Activated CD8-positive, alpha-beta memory T cell treated with anti-CD3 and anti-CD28 coated beads, Interleukin-2, amount 50 U/mL, for 24 hours (primary cell): ENCODE results near the gene PREX1.
"Not testable (repeated sequence)": the region's sequence is repeated elsewhere in the genome, so short reads cannot be mapped to it uniquely, and the experiment has no call there.

Experiments used
- DNase-seq: peaks from one replicate; pipeline ENCODE4 v3.0.0-alpha.2; 2020; ENCODE audit errors: extremely low read depth

The PREX1 gene

GRCh38 chr20:48606841-48607543 lies 220.8 kb downstream of the PREX1 start:
- no peak for DNase-seq

GRCh38 chr20:48606172-48606840 lies 221.5 kb downstream of the PREX1 start:
- DNase-seq: no peak

DNA sequence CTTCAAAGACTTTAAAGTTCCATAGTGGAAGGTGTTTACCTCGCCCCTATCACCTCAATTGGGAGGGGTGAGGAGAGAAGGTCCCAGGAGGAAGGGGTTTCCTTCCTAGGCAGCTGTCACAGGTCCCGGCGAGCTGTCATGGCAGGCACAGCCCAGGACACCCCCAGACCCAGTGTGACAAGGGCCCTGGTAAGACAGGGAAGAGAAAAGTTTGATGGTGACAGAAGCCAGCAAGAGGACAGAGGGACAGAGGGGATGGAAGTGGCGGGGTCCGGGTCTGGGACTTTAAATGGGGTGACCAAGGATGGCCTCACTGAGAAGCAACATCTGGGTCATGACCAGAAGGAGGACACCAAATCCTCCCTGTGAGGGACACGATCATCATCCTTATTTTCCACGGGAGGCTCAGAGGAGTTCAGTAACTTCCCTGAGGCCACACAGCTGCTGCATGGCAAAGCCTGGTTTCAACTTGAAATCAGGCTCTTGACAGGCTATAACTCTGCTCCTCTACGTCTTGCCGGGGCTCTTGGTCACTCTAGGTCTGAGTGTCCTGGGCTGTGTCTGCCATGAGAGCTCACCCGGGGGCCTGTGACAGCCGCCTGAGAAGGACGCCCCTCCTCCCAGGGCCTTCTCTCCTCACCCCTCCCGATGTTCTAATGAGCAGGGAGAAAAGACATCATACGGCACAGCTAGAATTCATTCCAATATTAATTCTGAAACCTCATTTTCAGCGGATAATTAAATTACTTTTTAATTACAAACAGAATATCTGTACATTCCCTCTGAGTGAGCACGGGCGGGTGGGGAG lies 222.2 kb downstream of the PREX1 start:
- no peak for DNase-seq

DNA sequence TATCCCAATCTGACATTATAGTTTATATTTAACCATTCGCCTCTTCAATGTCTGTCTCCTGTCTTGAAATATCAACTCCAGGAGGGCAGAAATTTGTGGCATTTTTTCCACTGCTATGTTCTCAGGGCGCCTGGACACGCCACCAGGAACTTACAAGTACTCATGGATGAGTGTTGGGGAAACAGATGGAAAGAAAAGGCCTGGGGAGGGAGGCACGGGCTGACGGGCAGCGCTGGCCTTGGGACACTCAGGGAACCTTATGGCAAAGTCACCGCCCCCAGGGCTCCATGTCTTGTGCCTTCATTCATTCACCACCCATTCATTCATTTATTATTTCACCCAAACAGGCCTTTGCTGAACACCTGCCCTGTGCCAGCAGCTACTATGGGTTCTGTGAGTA lies 222.9 kb downstream of the PREX1 start:
- no peak for DNase-seq

DNA sequence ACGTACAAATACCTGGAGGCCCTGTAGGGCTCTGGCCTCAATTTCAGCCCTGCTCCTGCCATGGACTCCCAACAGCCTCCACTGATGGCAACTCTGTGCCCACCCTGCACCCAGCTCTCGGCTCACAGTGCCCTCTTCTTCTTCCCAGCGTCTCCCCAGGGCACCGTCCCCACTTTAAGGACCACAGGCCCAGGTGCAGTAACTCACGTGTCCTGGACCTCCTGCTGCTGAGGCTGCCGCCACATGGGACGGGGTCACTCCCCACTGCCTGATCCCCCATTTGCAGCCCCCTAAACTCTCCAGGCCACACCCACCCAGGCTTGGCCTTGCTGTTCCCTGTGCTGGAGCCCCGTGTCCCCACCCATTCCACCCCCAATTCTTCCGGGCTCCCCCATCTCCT lies 223.4 kb downstream of the PREX1 start:
- no peak for DNase-seq

DNA sequence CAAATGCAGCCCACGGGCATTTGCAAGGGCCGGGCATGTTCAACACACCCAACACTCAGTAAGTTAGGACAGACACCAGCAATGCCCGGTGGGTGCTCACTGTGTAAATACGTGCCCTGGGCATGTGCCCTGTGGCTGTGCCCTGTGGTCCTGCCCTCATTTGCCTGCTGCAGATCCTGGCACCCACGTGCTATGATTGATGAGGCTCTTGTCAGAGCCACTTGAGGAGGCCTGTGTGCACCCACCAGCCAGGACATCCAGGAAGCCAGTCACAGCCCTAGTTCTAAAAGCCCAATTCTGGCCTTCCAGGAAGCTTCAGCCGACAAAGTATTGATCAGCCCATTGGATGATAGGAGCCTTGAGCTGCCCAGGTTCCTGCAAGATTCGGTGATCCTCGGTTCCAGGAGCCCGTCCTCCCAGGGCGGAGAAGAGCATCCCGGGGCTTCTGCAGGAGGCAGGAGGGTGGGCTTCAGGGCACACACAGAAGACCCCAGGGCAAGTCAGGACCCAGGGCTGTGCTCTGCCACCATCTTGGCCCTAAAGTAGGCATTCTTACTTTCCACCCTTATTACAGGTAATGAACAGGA lies 223.9 kb downstream of the PREX1 start:
- DNase-seq: no peak

GRCh38 chr20:48603116-48603818 lies 224.5 kb downstream of the PREX1 start:
- no peak for DNase-seq

DNA sequence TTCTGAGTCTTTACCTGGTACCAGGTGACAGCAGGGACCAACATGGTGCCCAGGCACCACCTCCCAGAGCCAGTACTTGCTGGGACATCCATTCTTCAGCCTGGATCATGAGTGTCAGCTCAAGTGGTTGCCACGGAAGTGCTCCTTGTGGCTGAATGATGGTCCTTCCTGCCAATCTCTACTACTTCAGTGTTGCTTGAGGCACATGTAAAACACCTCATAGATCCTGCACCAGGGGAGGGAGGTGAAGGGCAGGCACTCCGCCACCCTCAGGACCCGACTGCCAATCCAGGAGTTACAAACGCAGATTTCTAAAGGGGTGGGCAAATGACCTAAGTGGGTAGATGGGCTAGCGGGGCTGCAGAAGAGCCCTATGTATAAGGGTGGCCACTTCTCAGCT lies 226.0 kb downstream of the PREX1 start:
- no peak for DNase-seq

- DNase-seq: no peak
Measured at GRCh38 chr20:48600470-48600945, 227.3 kb downstream of the PREX1 start.

DNA sequence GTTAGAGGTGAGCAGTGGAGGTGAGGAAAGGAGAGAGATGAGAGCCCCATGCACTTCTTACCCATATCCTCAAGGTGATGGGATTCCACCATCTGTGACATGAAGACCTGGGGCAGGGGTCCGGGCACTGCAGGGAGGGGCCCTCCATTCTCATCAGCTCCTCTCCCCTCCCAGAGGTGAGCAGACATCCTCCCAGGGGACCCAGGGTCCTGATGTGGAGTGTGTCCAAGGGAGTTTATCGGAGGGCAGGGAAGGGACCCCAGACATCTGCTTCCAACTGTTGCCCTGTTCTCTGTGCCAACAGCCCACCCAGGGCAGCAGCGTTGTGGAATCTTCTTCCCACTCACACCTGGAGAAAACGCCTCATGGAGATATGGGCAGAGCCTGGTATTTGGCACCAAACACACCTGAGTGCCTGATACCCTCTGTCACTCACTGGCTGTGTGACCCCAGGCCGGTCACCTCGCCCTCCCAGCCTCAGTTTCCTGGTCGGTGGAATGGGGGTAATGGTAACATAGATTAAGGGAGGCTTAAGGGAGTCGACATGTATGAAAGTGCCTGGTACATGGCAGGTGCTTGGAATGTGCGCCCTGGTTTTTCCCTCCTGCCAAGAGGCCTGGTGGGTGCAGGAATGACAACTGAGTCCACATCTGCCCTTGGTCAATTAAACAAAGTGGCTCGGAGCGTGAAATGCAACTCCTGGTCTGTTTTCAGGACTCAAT lies 227.9 kb downstream of the PREX1 start:
- no peak for DNase-seq

DNA sequence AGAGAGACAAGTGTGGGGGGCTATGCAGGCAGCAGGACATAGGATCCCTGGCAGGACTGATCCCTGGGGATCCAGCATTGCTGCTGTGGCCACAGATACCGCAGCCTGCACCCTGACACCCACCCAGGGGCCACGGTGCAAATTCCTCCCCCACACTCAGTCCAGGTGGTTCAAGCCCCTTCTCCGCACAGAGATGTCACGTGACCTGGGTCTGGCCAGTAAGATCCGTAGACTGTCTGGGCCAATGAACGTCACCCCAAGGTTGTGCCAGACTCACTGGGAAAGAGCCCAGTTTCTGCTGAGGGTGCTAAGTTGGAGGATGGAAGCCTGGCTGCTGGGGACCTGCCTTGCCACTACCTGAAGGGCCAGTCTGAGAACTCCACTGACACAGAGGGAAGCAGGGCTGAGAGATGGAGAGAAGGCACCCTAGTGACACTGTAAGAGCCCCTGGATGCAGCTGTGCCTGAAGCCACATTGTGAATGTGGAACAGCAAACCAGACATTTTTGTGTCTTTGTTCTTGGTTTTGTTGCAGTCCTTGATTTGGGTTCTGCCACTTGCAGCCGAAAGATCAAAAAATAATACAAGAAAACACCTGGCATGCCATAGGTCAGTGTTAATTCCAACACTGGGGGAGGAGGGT lies 228.6 kb downstream of the PREX1 start:
- no peak for DNase-seq

DNA sequence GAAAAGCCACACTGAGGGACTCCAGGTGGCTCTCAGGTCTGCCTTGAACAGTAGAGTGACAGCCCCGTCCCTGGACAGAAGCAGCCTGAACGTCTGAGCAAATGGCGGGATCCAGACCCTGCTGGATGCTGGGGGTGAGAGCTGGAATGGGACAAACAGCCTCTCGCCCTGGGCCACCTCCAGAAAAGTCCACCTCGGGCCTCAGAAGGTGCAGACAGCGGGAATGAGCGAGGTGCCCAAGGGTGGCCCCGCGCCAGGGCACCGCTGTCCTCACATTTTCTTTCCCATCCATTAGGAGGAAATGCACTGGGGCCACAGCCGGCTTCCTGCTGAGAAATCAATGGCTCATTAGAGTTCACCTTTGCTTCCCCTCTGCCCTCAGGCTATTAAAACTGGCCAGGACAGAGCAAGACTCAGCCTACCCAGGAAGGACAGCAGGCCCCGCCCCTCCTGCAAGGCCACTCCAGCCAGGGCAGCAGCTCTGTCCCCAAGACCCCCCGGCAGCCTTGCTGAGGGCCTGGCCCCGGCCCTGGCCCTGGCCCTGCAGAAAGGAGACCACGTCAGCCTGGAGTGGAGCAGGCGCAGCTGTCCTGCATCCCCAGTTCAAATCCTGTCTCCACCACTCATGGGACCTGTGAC lies 229.4 kb downstream of the PREX1 start:
- not testable (repeated sequence) for DNase-seq

- no peak for DNase-seq
Measured at GRCh38 chr20:48597521-48598302, 230.1 kb downstream of the PREX1 start.

- no peak for DNase-seq
Measured at GRCh38 chr20:48596334-48596898, 231.4 kb downstream of the PREX1 start.

- no peak for DNase-seq
Measured at GRCh38 chr20:48595495-48596333, 232.1 kb downstream of the PREX1 start.

DNA sequence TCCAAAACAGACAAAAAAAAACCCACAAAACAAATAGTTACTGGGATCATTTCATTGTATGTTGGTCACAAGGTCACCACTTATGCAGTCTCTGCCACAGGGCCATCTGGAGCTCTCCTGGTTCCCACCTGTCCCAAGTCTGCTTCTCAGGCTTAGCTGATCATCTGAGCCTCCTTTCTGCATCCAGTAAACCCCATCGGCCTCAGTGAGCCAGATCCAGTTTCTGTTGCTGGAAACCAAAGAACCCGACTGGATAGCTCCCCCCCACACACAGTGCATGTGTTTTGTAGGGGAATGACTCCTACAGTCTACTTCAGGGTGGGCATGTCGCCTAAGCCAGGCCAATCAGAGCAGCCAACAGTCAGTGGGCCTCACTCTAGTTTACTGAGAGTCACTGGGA lies 233.3 kb downstream of the PREX1 start:
- DNase-seq: no peak

DNA sequence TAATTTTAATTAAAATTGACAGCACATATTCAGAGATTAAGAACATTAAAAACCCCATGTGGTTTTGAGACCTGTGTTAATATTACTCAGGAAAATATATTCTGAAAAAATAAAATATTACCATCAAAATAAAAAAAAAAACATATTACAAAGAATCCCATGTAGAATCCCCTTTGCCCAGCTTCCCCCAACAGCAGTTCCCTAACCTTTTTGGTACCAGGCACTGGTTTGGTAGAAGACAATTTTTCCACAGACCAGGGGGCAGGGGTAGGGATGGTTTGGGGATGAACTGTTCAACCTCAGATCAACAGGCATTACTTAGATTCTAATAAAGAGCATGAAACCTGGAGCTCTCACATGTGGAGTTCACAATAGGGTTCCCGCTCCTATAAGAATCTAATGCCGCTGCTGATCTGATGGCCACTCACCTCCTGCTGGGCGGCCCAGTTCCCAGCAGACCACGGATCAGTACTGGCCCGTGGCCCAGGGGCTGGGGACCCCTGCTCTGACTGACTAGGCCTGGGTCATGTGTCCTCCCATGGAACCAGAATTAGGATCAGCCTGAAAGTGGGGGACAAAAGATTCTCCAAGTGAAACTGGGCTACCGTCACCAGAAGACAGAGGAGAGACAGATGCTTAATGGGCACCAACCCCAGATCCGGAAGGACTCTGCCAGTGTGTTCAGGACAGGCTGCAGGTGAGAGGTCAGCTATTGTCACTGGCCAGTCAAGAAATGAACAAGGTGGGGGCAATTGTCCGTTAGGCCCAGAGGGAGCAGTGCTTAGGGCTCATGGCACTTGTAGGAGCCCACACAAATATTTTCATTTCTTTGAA lies 235.5 kb downstream of the PREX1 start:
- DNase-seq: no peak
